Activated CD8-positive, alpha-beta memory T cell treated with anti-CD3 and anti-CD28 coated beads, Interleukin-2, amount 50 U/mL, for 24 hours (primary cell): ENCODE results near the gene CDHR3.

Experiments used
- DNase-seq: peaks from one replicate; pipeline ENCODE4 v3.0.0-alpha.2; 2020; ENCODE audit errors: extremely low read depth

Gene CDHR3

GRCh38 chr7:106023369-106024322 is 60.6 kb downstream of the CDHR3 start:
- DNase-seq: no peak

- DNase-seq: no peak
Measured at GRCh38 chr7:106026101-106026500, 63.0 kb downstream of the CDHR3 start.

- no peak for DNase-seq
Measured at GRCh38 chr7:106029451-106029850, 66.4 kb downstream of the CDHR3 start.

GRCh38 chr7:106029941-106030340 is 66.9 kb downstream of the CDHR3 start:
- DNase-seq: no peak

- no peak for DNase-seq
Measured at GRCh38 chr7:106031300-106032035, 68.4 kb downstream of the CDHR3 start.

- no peak for DNase-seq
Measured at GRCh38 chr7:106032295-106032694, 69.2 kb downstream of the CDHR3 start.

- DNase-seq: no peak
Measured at GRCh38 chr7:106033735-106034134, 70.7 kb downstream of the CDHR3 start.

- DNase-seq: no peak
Measured at GRCh38 chr7:106034383-106034782, 71.3 kb downstream of the CDHR3 start.

GRCh38 chr7:106035568-106035967 is 72.5 kb downstream of the CDHR3 start:
- no peak for DNase-seq

GRCh38 chr7:106036004-106036403 is 72.9 kb downstream of the CDHR3 start:
- DNase-seq: no peak

- DNase-seq: no peak
Measured at GRCh38 chr7:106037489-106038176, 74.6 kb downstream of the CDHR3 start.

- DNase-seq: no peak
Measured at GRCh38 chr7:106038289-106038688, 75.2 kb downstream of the CDHR3 start.

- no peak for DNase-seq
Measured at GRCh38 chr7:106038916-106039315, 75.9 kb downstream of the CDHR3 start.

GRCh38 chr7:106039486-106040060 is 76.5 kb downstream of the CDHR3 start:
- no peak for DNase-seq

GRCh38 chr7:106041140-106041717 is 78.2 kb downstream of the CDHR3 start:
- no peak for DNase-seq

GRCh38 chr7:106042196-106042611 is 79.1 kb downstream of the CDHR3 start:
- DNase-seq: no peak

GRCh38 chr7:106045139-106045538 is 82.1 kb downstream of the CDHR3 start:
- DNase-seq: no peak

- no peak for DNase-seq
Measured at GRCh38 chr7:106045586-106045985, 82.5 kb downstream of the CDHR3 start.

GRCh38 chr7:106047184-106047583 is 84.1 kb downstream of the CDHR3 start:
- no peak for DNase-seq

- no peak for DNase-seq
Measured at GRCh38 chr7:106047818-106048705, 85.0 kb downstream of the CDHR3 start.

GRCh38 chr7:106048706-106049020 is 85.6 kb downstream of the CDHR3 start:
- DNase-seq: no peak
